Measurements from ENCODE around the gene ANKRD39. TPM values are rescaled to one million over a fixed set of nuclear protein-coding genes. Genes with fewer than 3 reads are reported as not detected.
"Not testable (repeated sequence)": the region's sequence is repeated elsewhere in the genome, so short reads cannot be mapped to it uniquely, and the experiment has no call there.

Gene ANKRD39
- total RNA-seq, 1 experiment from 2014 or later: 19.3 TPM

GRCh38 chr2:96865654-96866053, 7.8 kb upstream of the ANKRD39 start:
- Histone ChIP-seq H3K4me3 (ENCODE audit: low read depth, low read length) (no peak overlapping the region), H3K27me3 (replicated peaks; ENCODE audit: control insufficient read depth, insufficient read depth, low read length) (no peaks in the 10 kb centered on the region), H3K9me3 (no peaks in the 10 kb centered on the region), H3K36me3 (ENCODE audit: control insufficient read depth, insufficient read depth, low read length) (peaks cover 8% of the 10 kb centered on the region), H3K4me1 (peaks cover 10% of the 10 kb centered on the region)
- peaks cover 33% of the 10 kb centered on the region for H3K36me3 Mint-ChIP-seq (ENCODE audit: insufficient read depth, unreplicated experiment)
- no peak for TF ChIP-seq CTCF (IDR thresholded peaks at IDR 0.05; ENCODE audit: insufficient read depth in 1 of 2, low read depth in 1 of 2, low read length in 1 of 2, severe bottlenecking in 1 of 2, unreplicated experiment in 1 of 2)
- no peak overlapping the region for H3K4me3 Mint-ChIP-seq (ENCODE audit: unreplicated experiment)
- ChIA-PET POLR2A (interaction anchor here (1.8 kb wide), 1 partner anchor 7 kb away, joined by 5 read pairs; the partner anchor contains the start of gene ANKRD39), CTCF (interaction anchor here (0.6 kb wide), 1 partner anchor 13 kb away, joined by 6 read pairs; no protein-coding TSS in a partner anchor)
- peak overlapping the region; percentile 48 for H3K27ac Mint-ChIP-seq (ENCODE audit: unreplicated experiment)
- no peaks in the 10 kb centered on the region for H3K4me1 Mint-ChIP-seq (ENCODE audit: low read depth, unreplicated experiment)
- DNase-seq: no peak
- intact Hi-C loops (cut with micrococcal nuclease; ENCODE audit: unreplicated experiment): no loop called here
- H3K9me3 Mint-ChIP-seq (ENCODE audit: unreplicated experiment): no peaks in the 10 kb centered on the region
- no peaks in the 10 kb centered on the region for H3K27me3 Mint-ChIP-seq (ENCODE audit: insufficient read depth, unreplicated experiment)
- no TSS peak for BruUV-seq (replicated peaks)

- Mint-ChIP-seq H3K9me3 (ENCODE audit: unreplicated experiment) (no peaks in the 10 kb centered on the region), H3K36me3 (ENCODE audit: insufficient read depth, unreplicated experiment) (peaks cover 38% of the 10 kb centered on the region), H3K4me3 (ENCODE audit: unreplicated experiment) (no peak overlapping the region), H3K27ac (ENCODE audit: unreplicated experiment) (no peak overlapping the region), H3K4me1 (ENCODE audit: low read depth, unreplicated experiment) (peaks cover under 1% of the 10 kb centered on the region), H3K27me3 (ENCODE audit: insufficient read depth, unreplicated experiment) (no peaks in the 10 kb centered on the region)
- CTCF ChIA-PET: no interaction called here
- peaks cover 8% of the 10 kb centered on the region for H3K36me3 ChIP-seq (ENCODE audit: control insufficient read depth, insufficient read depth, low read length)
- H3K9me3 ChIP-seq: no peaks in the 10 kb centered on the region
- H3K4me1 ChIP-seq: peaks cover 10% of the 10 kb centered on the region
- H3K27me3 ChIP-seq (replicated peaks; ENCODE audit: control insufficient read depth, insufficient read depth, low read length): no peaks in the 10 kb centered on the region
- no peak overlapping the region for H3K4me3 ChIP-seq (ENCODE audit: low read depth, low read length)
- no peak for TF ChIP-seq CTCF (IDR thresholded peaks at IDR 0.05; ENCODE audit: insufficient read depth in 1 of 2, low read depth in 1 of 2, low read length in 1 of 2, severe bottlenecking in 1 of 2, unreplicated experiment in 1 of 2)
- no TSS peak for BruUV-seq (replicated peaks)
- intact Hi-C loops (cut with micrococcal nuclease; ENCODE audit: unreplicated experiment): no loop called here
- DNase-seq: no peak
- POLR2A ChIA-PET: no interaction called here
These were observed 6.7 kb upstream of the ANKRD39 start for GRCh38 chr2:96864343-96865091.

GRCh38 chr2:96863575-96864342, 5.9 kb upstream of the ANKRD39 start:
- H3K27me3 ChIP-seq (replicated peaks; ENCODE audit: control insufficient read depth, insufficient read depth, low read length): no peaks in the 10 kb centered on the region
- BruUV-seq (replicated peaks): no TSS peak
- Mint-ChIP-seq H3K4me3 (ENCODE audit: unreplicated experiment) (no peak overlapping the region), H3K27me3 (ENCODE audit: insufficient read depth, unreplicated experiment) (no peaks in the 10 kb centered on the region), H3K4me1 (ENCODE audit: low read depth, unreplicated experiment) (peaks cover 8% of the 10 kb centered on the region), H3K9me3 (ENCODE audit: unreplicated experiment) (no peaks in the 10 kb centered on the region), H3K27ac (ENCODE audit: unreplicated experiment) (no peak overlapping the region), H3K36me3 (ENCODE audit: insufficient read depth, unreplicated experiment) (peaks cover 40% of the 10 kb centered on the region)
- CTCF ChIA-PET: no interaction called here
- intact Hi-C loops (cut with micrococcal nuclease; ENCODE audit: unreplicated experiment): no loop called here
- POLR2A ChIA-PET: no interaction called here
- peaks cover 8% of the 10 kb centered on the region for H3K36me3 ChIP-seq (ENCODE audit: control insufficient read depth, insufficient read depth, low read length)
- H3K9me3 ChIP-seq: no peaks in the 10 kb centered on the region
- DNase-seq: no peak
- no peak for TF ChIP-seq CTCF (IDR thresholded peaks at IDR 0.05; ENCODE audit: insufficient read depth in 1 of 2, low read depth in 1 of 2, low read length in 1 of 2, severe bottlenecking in 1 of 2, unreplicated experiment in 1 of 2)
- peaks cover 12% of the 10 kb centered on the region for H3K4me1 ChIP-seq
- H3K4me3 ChIP-seq (ENCODE audit: low read depth, low read length): no peak overlapping the region

GRCh38 chr2:96863056-96863455, 5.2 kb upstream of the ANKRD39 start:
- H3K4me3 ChIP-seq (ENCODE audit: low read depth, low read length); H3K9me3 Mint-ChIP-seq (ENCODE audit: unreplicated experiment); CTCF ChIA-PET; H3K27me3 ChIP-seq (replicated peaks; ENCODE audit: control insufficient read depth, insufficient read depth, low read length); H3K27me3 Mint-ChIP-seq (ENCODE audit: insufficient read depth, unreplicated experiment); H3K9me3 ChIP-seq; H3K36me3 ChIP-seq (ENCODE audit: control insufficient read depth, insufficient read depth, low read length); BruUV-seq (replicated peaks); intact Hi-C loops (cut with micrococcal nuclease; ENCODE audit: unreplicated experiment); H3K4me3 Mint-ChIP-seq (ENCODE audit: unreplicated experiment); DNase-seq; H3K27ac Mint-ChIP-seq (ENCODE audit: unreplicated experiment); POLR2A ChIA-PET: not testable (repeated sequence)
- Mint-ChIP-seq H3K36me3 (ENCODE audit: insufficient read depth, unreplicated experiment) (peaks cover 44% of the 10 kb centered on the region), H3K4me1 (ENCODE audit: low read depth, unreplicated experiment) (peaks cover 10% of the 10 kb centered on the region)
- H3K4me1 ChIP-seq: peaks cover 14% of the 10 kb centered on the region
